ENCODE results near the gene LTO1. TPM values are rescaled to one million over a fixed set of nuclear protein-coding genes. Genes with fewer than 3 reads are reported as not detected.

LTO1 gene
- 21.2 TPM for polyA plus RNA-seq (2013)

- WGBS (ENCODE audit: insufficient coverage), result 5% methylated on average over 70 of the region's 72 CpGs
- CTCF ChIA-PET, result interaction anchor here (0.9 to 1.1 kb wide), 2 partner anchors 13 to 569 kb away, joined by 3 read pairs; no protein-coding TSS in a partner anchor
- peaks cover 0 to 21% (median 12%) of the 10 kb centered on the region in 4 experiments for H3K36me3 ChIP-seq (ENCODE audit: control insufficient read depth in 4 of 4, insufficient read depth in 4 of 4, low read length in 3 of 4)
- no peaks in the 10 kb centered on the region for H3K27me3 ChIP-seq (replicated peaks in 2 of 5; ENCODE audit: control insufficient read depth in 4 of 5, insufficient read depth in 5 of 5, low read length in 4 of 5)
- POLR2A ChIA-PET, result interaction anchor here (0.6 kb wide), 1 partner anchor 68 kb away, joined by 5 read pairs; no protein-coding TSS in a partner anchor
- no peaks in the 10 kb centered on the region for H3K9me3 ChIP-seq (ENCODE audit: control extremely low read depth in 1 of 5, control insufficient read depth in 4 of 5, insufficient read depth in 2 of 5, low read depth in 1 of 5, low read length in 4 of 5)
- H3K4me3 ChIP-seq (ENCODE audit: control insufficient read depth in 1 of 7, extremely low read depth in 1 of 7, insufficient read depth in 4 of 7, low read depth in 2 of 7, low read length in 6 of 7), result peak within 1 kb of the TSS; percentile 78 to 98 (median 85)
- peaks cover 4 to 15% (median 14%) of the 10 kb centered on the region in 4 experiments for H3K4me1 ChIP-seq (ENCODE audit: control extremely low read depth in 1 of 4, control insufficient read depth in 4 of 4, insufficient read depth in 4 of 4, low read length in 3 of 4)
- DNase-seq, result peak; percentile 90 to 96 (median 93)
- H3K27ac ChIP-seq (ENCODE audit: insufficient read depth in 1 of 2, low read depth in 1 of 2, low read length in 2 of 2, poor library complexity in 1 of 2, severe bottlenecking in 2 of 2), result peak within 1 kb of the TSS; percentile 75 to 84
Measured at GRCh38 chr11:69674886-69675714, at the start of gene LTO1. Gene LTO1 (minus strand): TSS chr11:69675353. CDS start chr11:69675239, 114 bp downstream.

GRCh38 chr11:69721745-69722144 lies 46.6 kb upstream of the LTO1 start:
- CTCF ChIA-PET, result no interaction called here
- 50% methylated on average over 4 of the region's 9 CpGs for WGBS (ENCODE audit: insufficient coverage)
- peaks cover 3 to 92% (median 34%) of the 10 kb centered on the region in 5 experiments for H3K27me3 ChIP-seq (replicated peaks in 2 of 5; ENCODE audit: control insufficient read depth in 4 of 5, insufficient read depth in 5 of 5, low read length in 4 of 5)

GRCh38 chr11:69721106-69721505 lies 46.0 kb upstream of the LTO1 start:
- CTCF ChIA-PET, result interaction anchor here (1.2 kb wide), 1 partner anchor 474 kb away, joined by 3 read pairs; no protein-coding TSS in a partner anchor
- H3K27ac ChIP-seq (ENCODE audit: insufficient read depth in 1 of 2, low read depth in 1 of 2, low read length in 2 of 2, poor library complexity in 1 of 2, severe bottlenecking in 2 of 2), result no peak overlapping the region
- no peaks in the 10 kb centered on the region for H3K9me3 ChIP-seq (ENCODE audit: control extremely low read depth in 1 of 5, control insufficient read depth in 4 of 5, insufficient read depth in 2 of 5, low read depth in 1 of 5, low read length in 4 of 5)
- DNase-seq, result no peak
- whole genome bisulfite sequencing (ENCODE audit: insufficient coverage), result 29% methylated on average over 14 of the region's 14 CpGs
- H3K36me3 ChIP-seq (ENCODE audit: control insufficient read depth in 4 of 4, insufficient read depth in 4 of 4, low read length in 3 of 4), result no peaks in the 10 kb centered on the region
- peaks cover 3 to 92% (median 33%) of the 10 kb centered on the region in 5 experiments for H3K27me3 ChIP-seq (replicated peaks in 2 of 5; ENCODE audit: control insufficient read depth in 4 of 5, insufficient read depth in 5 of 5, low read length in 4 of 5)
- POLR2A ChIA-PET, result no interaction called here
- no peaks in the 10 kb centered on the region for H3K4me1 ChIP-seq (ENCODE audit: control extremely low read depth in 1 of 4, control insufficient read depth in 4 of 4, insufficient read depth in 4 of 4, low read length in 3 of 4)
- H3K4me3 ChIP-seq (ENCODE audit: control insufficient read depth in 1 of 7, extremely low read depth in 1 of 7, insufficient read depth in 4 of 7, low read depth in 2 of 7, low read length in 6 of 7), result no peak overlapping the region

More at GRCh38 chr11:69721745-69722144, 46.6 kb upstream of the LTO1 start:
- Histone ChIP-seq H3K27ac (ENCODE audit: insufficient read depth in 1 of 2, low read depth in 1 of 2, low read length in 2 of 2, poor library complexity in 1 of 2, severe bottlenecking in 2 of 2) (no peak overlapping the region), H3K9me3 (ENCODE audit: control extremely low read depth in 1 of 5, control insufficient read depth in 4 of 5, insufficient read depth in 2 of 5, low read depth in 1 of 5, low read length in 4 of 5) (no peaks in the 10 kb centered on the region), H3K36me3 (ENCODE audit: control insufficient read depth in 4 of 4, insufficient read depth in 4 of 4, low read length in 3 of 4) (no peaks in the 10 kb centered on the region), H3K4me1 (ENCODE audit: control extremely low read depth in 1 of 4, control insufficient read depth in 4 of 4, insufficient read depth in 4 of 4, low read length in 3 of 4) (no peaks in the 10 kb centered on the region), H3K4me3 (ENCODE audit: control insufficient read depth in 1 of 7, extremely low read depth in 1 of 7, insufficient read depth in 4 of 7, low read depth in 2 of 7, low read length in 6 of 7) (no peak overlapping the region)
- no peak for DNase-seq
- POLR2A ChIA-PET, result no interaction called here

- ChIA-PET CTCF (interaction anchor here (0.6 to 1.7 kb wide), 3 partner anchors 51 to 196 kb away, joined by 3 to 4 read pairs (median 3); no protein-coding TSS in a partner anchor), POLR2A (no interaction called here)
- no peak for DNase-seq
- Histone ChIP-seq H3K4me3 (ENCODE audit: control insufficient read depth in 1 of 7, extremely low read depth in 1 of 7, insufficient read depth in 4 of 7, low read depth in 2 of 7, low read length in 6 of 7) (no peak overlapping the region), H3K9me3 (ENCODE audit: control extremely low read depth in 1 of 5, control insufficient read depth in 4 of 5, insufficient read depth in 2 of 5, low read depth in 1 of 5, low read length in 4 of 5) (no peaks in the 10 kb centered on the region), H3K4me1 (ENCODE audit: control extremely low read depth in 1 of 4, control insufficient read depth in 4 of 4, insufficient read depth in 4 of 4, low read length in 3 of 4) (no peaks in the 10 kb centered on the region), H3K36me3 (ENCODE audit: control insufficient read depth in 4 of 4, insufficient read depth in 4 of 4, low read length in 3 of 4) (no peaks in the 10 kb centered on the region), H3K27ac (ENCODE audit: insufficient read depth in 1 of 2, low read depth in 1 of 2, low read length in 2 of 2, poor library complexity in 1 of 2, severe bottlenecking in 2 of 2) (no peak overlapping the region), H3K27me3 (replicated peaks in 2 of 5; ENCODE audit: control insufficient read depth in 4 of 5, insufficient read depth in 5 of 5, low read length in 4 of 5) (peaks cover 0 to 84% (median 34%) of the 10 kb centered on the region in 5 experiments)
- WGBS (ENCODE audit: insufficient coverage), result 86% methylated on average over 8 of the region's 8 CpGs
Measured at GRCh38 chr11:69718912-69719311, 43.8 kb upstream of the LTO1 start.

- no peaks in the 10 kb centered on the region for H3K9me3 ChIP-seq (ENCODE audit: control extremely low read depth in 1 of 5, control insufficient read depth in 4 of 5, insufficient read depth in 2 of 5, low read depth in 1 of 5, low read length in 4 of 5)
- WGBS (ENCODE audit: insufficient coverage), result 3% methylated on average over 13 of the region's 13 CpGs
- peak; percentile 67 to 81 (median 79) for DNase-seq
- no peaks in the 10 kb centered on the region for H3K36me3 ChIP-seq (ENCODE audit: control insufficient read depth in 4 of 4, insufficient read depth in 4 of 4, low read length in 3 of 4)
- POLR2A ChIA-PET, result no interaction called here
- H3K27ac ChIP-seq (ENCODE audit: insufficient read depth in 1 of 2, low read depth in 1 of 2, low read length in 2 of 2, poor library complexity in 1 of 2, severe bottlenecking in 2 of 2), result no peak overlapping the region
- peaks cover 0 to 78% (median 34%) of the 10 kb centered on the region in 5 experiments for H3K27me3 ChIP-seq (replicated peaks in 2 of 5; ENCODE audit: control insufficient read depth in 4 of 5, insufficient read depth in 5 of 5, low read length in 4 of 5)
- H3K4me1 ChIP-seq (ENCODE audit: control extremely low read depth in 1 of 4, control insufficient read depth in 4 of 4, insufficient read depth in 4 of 4, low read length in 3 of 4), result no peaks in the 10 kb centered on the region
- CTCF ChIA-PET, result interaction anchor here (0.9 to 1.7 kb wide), 6 partner anchors 9 to 197 kb away, joined by 3 to 4 read pairs (median 4); no protein-coding TSS in a partner anchor
- no peak overlapping the region for H3K4me3 ChIP-seq (ENCODE audit: control insufficient read depth in 1 of 7, extremely low read depth in 1 of 7, insufficient read depth in 4 of 7, low read depth in 2 of 7, low read length in 6 of 7)
Measured at GRCh38 chr11:69718147-69718546, 43.0 kb upstream of the LTO1 start.

- ChIA-PET CTCF (interaction anchor here (1.1 to 1.7 kb wide), 4 partner anchors 8 to 196 kb away, joined by 3 to 4 read pairs (median 4); no protein-coding TSS in a partner anchor), POLR2A (no interaction called here)
- H3K27ac ChIP-seq (ENCODE audit: insufficient read depth in 1 of 2, low read depth in 1 of 2, low read length in 2 of 2, poor library complexity in 1 of 2, severe bottlenecking in 2 of 2), result no peak overlapping the region
- H3K36me3 ChIP-seq (ENCODE audit: control insufficient read depth in 4 of 4, insufficient read depth in 4 of 4, low read length in 3 of 4), result no peaks in the 10 kb centered on the region
- WGBS (ENCODE audit: insufficient coverage), result 73% methylated on average over 2 of the region's 6 CpGs
- no peaks in the 10 kb centered on the region for H3K9me3 ChIP-seq (ENCODE audit: control extremely low read depth in 1 of 5, control insufficient read depth in 4 of 5, insufficient read depth in 2 of 5, low read depth in 1 of 5, low read length in 4 of 5)
- peaks cover 0 to 68% (median 30%) of the 10 kb centered on the region in 5 experiments for H3K27me3 ChIP-seq (replicated peaks in 2 of 5; ENCODE audit: control insufficient read depth in 4 of 5, insufficient read depth in 5 of 5, low read length in 4 of 5)
- H3K4me1 ChIP-seq (ENCODE audit: control extremely low read depth in 1 of 4, control insufficient read depth in 4 of 4, insufficient read depth in 4 of 4, low read length in 3 of 4), result peaks cover 0 to 8% (median 5%) of the 10 kb centered on the region in 4 experiments
- no peak for DNase-seq
- H3K4me3 ChIP-seq (ENCODE audit: control insufficient read depth in 1 of 7, extremely low read depth in 1 of 7, insufficient read depth in 4 of 7, low read depth in 2 of 7, low read length in 6 of 7), result no peak overlapping the region
Measured at GRCh38 chr11:69716891-69717747, 42.0 kb upstream of the LTO1 start.

Data from common myeloid progenitor, CD34-positive (primary cell).